ENCODE data around the gene ZMIZ2. TPM values are rescaled to one million over a fixed set of nuclear protein-coding genes. Genes with fewer than 3 reads are reported as not detected.
A peak's percentile ranks its signal among the peaks of the same experiment; 100 is the strongest.
"Not testable (repeated sequence)": the region's sequence is repeated elsewhere in the genome, so short reads cannot be mapped to it uniquely, and the experiment has no call there.

The ZMIZ2 gene, protein sequence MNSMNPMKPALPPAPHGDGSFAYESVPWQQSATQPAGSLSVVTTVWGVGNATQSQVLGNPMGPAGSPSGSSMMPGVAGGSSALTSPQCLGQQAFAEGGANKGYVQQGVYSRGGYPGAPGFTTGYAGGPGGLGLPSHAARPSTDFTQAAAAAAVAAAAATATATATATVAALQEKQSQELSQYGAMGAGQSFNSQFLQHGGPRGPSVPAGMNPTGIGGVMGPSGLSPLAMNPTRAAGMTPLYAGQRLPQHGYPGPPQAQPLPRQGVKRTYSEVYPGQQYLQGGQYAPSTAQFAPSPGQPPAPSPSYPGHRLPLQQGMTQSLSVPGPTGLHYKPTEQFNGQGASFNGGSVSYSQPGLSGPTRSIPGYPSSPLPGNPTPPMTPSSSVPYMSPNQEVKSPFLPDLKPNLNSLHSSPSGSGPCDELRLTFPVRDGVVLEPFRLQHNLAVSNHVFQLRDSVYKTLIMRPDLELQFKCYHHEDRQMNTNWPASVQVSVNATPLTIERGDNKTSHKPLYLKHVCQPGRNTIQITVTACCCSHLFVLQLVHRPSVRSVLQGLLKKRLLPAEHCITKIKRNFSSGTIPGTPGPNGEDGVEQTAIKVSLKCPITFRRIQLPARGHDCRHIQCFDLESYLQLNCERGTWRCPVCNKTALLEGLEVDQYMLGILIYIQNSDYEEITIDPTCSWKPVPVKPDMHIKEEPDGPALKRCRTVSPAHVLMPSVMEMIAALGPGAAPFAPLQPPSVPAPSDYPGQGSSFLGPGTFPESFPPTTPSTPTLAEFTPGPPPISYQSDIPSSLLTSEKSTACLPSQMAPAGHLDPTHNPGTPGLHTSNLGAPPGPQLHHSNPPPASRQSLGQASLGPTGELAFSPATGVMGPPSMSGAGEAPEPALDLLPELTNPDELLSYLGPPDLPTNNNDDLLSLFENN
- total RNA-seq: 93.9 and 99.5 TPM in 2 replicates
- long read RNA-seq, partial matches to known transcripts: 0 of 6 reads
- long read RNA-seq, other reads (novel, unspliced or antisense): 6 of 6 reads

DNA sequence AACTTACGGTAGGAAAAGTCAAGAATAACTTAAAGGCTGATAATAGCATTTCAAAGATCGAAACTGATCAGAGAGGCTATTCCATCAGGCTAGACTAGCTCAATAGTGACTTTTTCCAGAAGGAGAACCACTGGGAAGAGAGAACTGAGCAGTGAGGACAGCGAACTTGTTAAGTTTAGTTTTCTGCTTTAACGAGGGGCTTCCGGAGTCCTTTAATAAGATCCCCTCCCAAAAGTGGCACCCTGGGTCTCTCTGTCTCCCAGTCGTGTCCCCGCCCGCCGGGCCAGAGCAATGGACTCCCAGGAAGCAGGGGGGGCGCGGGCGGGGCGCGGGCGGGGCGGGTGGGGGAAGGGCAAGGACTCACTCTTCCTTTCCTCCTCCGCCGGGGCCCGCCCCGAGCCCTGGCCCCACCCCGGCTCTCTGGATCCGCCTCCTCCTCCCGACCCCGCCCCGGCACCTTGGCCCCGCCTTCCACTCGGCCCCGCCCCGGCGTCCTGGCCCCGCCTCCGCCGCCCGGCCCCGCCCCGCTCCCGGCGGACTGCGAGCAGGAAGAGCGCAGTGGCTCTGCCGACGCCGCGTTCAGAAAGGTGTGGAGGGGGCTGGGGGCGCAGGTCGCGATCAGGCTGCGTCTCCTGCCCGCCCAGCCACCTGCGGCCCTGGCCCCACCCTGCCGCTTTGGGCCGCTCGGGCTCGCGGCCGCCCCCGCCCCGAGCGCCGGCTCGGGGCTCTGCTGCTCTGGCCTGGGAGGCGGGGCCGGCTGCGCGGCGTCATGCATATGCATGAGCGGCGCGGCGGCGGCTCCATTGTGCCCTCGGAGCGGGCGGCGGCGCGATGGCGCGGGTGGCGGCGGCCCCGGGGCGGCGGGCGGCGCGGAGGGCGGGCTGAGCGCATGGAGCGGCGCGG, at the start of gene ZMIZ2:
ZMIZ2 (plus strand) TSS at position 803 of the 903 bp plus-strand sequence. CDS start 7,403 bp downstream, outside the sequence.
- H3K4me1 Mint-ChIP-seq: peaks cover 45% of the 10 kb centered on the region
- peak within 1 kb of the TSS; percentile 78 for H3K27ac Mint-ChIP-seq (ENCODE audit: unreplicated experiment)
- H3K27me3 Mint-ChIP-seq (ENCODE audit: low read depth): no peaks in the 10 kb centered on the region
- peaks cover 5% of the 10 kb centered on the region for H3K36me3 Mint-ChIP-seq (ENCODE audit: low read depth)
- peak; percentile 94 for DNase-seq (ENCODE audit: low read depth, low spot score)
- TF ChIP-seq, protein P1, sequence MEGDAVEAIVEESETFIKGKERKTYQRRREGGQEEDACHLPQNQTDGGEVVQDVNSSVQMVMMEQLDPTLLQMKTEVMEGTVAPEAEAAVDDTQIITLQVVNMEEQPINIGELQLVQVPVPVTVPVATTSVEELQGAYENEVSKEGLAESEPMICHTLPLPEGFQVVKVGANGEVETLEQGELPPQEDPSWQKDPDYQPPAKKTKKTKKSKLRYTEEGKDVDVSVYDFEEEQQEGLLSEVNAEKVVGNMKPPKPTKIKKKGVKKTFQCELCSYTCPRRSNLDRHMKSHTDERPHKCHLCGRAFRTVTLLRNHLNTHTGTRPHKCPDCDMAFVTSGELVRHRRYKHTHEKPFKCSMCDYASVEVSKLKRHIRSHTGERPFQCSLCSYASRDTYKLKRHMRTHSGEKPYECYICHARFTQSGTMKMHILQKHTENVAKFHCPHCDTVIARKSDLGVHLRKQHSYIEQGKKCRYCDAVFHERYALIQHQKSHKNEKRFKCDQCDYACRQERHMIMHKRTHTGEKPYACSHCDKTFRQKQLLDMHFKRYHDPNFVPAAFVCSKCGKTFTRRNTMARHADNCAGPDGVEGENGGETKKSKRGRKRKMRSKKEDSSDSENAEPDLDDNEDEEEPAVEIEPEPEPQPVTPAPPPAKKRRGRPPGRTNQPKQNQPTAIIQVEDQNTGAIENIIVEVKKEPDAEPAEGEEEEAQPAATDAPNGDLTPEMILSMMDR (conservative IDR thresholded peaks at IDR 0.05): no peak
- H3K4me3 Mint-ChIP-seq: peak within 1 kb of the TSS; percentile 87
- no peaks in the 10 kb centered on the region for H3K9me3 Mint-ChIP-seq

DNA sequence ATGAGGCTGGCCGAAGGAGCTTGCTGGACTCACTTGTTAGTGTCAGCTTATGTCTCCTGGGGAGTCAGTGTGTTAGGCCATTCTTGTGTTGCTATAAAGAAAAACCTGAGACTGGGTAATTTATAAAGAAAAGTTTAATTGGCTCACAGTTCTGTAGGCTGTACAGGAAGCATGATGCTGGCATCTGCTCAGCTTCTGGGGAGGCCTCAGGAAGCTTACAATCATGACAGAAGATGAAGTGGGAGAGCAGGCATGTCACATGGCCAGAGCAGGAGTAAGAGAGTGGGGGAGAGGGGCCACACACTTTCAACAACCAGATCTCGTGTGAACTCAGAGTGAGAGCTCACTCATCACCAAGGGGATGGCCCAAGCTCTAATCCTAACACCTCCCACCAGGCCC, 49.0 kb upstream of the ZMIZ2 start:
- not testable (repeated sequence) for H3K27me3 Mint-ChIP-seq (ENCODE audit: low read depth); H3K27ac Mint-ChIP-seq (ENCODE audit: unreplicated experiment); DNase-seq (ENCODE audit: low read depth, low spot score); H3K9me3 Mint-ChIP-seq; H3K4me1 Mint-ChIP-seq; H3K4me3 Mint-ChIP-seq
- H3K36me3 Mint-ChIP-seq (ENCODE audit: low read depth): peaks cover 31% of the 10 kb centered on the region

DNA sequence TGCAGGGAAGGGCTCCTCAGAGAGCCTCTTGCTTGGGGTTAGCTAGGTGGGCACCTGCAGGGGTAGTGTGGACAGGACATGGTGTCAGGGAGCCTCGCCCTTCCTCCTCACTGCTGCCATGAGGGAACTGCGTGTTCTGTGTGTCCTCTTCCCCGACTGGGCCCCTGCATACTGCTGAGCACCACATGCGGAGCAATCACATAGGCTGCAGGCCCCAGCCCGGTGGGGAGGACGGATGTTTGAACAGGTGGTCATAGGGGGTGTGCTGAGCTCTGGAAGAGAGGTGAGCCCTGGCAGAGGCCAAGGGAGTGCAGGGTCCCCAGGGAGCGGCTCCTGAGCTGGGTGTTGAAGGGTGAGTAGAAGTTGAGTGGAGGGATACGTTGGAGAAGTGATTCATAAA, 48.3 kb upstream of the ZMIZ2 start:
- no peak for DNase-seq (ENCODE audit: low read depth, low spot score)
- Mint-ChIP-seq H3K36me3 (ENCODE audit: low read depth) (peaks cover 33% of the 10 kb centered on the region), H3K4me3 (no peak overlapping the region), H3K27me3 (ENCODE audit: low read depth) (no peaks in the 10 kb centered on the region), H3K27ac (ENCODE audit: unreplicated experiment) (no peak overlapping the region), H3K4me1 (no peaks in the 10 kb centered on the region), H3K9me3 (no peaks in the 10 kb centered on the region)
- TF ChIP-seq, protein P1 (conservative IDR thresholded peaks at IDR 0.05): no peak

DNA sequence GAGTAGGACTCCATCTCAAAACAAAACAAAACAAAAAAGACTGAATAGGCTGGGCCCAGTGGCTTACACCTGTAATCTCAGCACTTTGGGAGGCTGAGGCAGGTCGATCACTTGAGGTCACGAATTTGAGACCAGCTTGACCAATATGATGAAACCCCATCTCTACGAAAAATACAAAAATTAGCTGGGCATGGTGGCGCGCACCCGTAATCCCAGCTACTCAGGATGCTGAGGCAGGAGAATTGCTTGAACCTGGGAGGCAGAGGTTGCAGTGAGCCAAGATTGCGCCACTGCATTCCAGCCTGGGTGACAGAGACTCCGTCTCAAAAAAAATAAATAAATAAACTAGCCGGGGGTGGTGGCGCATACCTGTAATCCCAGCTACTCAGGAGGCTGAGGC, 45.3 kb upstream of the ZMIZ2 start:
- H3K4me3 Mint-ChIP-seq; H3K9me3 Mint-ChIP-seq; H3K4me1 Mint-ChIP-seq; H3K27me3 Mint-ChIP-seq (ENCODE audit: low read depth); H3K27ac Mint-ChIP-seq (ENCODE audit: unreplicated experiment); DNase-seq (ENCODE audit: low read depth, low spot score): not testable (repeated sequence)
- H3K36me3 Mint-ChIP-seq (ENCODE audit: low read depth): peaks cover 25% of the 10 kb centered on the region

DNA sequence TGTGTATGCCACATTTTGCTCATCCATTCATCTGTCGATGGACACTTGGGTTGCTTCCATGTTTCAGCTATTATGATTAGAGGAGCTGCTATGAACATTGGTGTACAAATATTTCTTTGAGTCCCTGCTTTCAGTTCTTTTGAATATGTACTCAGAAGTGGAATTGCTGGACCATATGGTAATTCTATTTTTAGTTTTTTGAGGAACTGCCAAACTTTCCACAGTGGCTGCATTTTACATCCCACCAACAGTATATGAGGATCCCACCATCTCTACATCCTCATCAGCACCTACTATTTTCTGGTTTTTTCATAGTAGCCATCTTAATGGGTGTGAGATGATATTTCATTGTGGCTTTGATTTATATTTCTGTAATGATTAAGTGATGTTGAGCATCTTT, 44.7 kb upstream of the ZMIZ2 start:
- no peaks in the 10 kb centered on the region for H3K27me3 Mint-ChIP-seq (ENCODE audit: low read depth)
- DNase-seq (ENCODE audit: low read depth, low spot score): no peak
- H3K4me3 Mint-ChIP-seq: no peak overlapping the region
- H3K4me1 Mint-ChIP-seq: no peaks in the 10 kb centered on the region
- TF ChIP-seq, protein P1 (conservative IDR thresholded peaks at IDR 0.05): no peak
- H3K27ac Mint-ChIP-seq (ENCODE audit: unreplicated experiment): no peak overlapping the region
- H3K9me3 Mint-ChIP-seq: no peaks in the 10 kb centered on the region
- peaks cover 25% of the 10 kb centered on the region for H3K36me3 Mint-ChIP-seq (ENCODE audit: low read depth)

DNA sequence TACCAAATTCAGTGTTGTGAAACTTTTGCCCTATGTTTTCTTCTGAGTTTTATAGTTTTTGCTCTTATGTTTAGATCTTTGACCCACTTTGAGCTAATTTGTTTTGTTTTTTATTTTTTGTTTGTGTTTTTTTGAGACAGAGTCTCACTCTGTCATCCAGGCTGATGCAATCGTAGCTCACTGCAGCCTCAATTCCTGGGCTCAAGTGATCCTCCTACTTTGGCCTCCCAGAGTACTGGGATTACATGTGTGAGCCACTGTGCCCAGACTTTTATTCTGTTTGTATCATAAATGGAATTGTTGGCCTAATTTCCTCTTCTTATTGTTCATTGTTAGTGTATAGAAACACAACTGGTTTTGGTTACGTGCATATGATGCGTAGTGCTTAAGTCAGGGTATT, 43.2 kb upstream of the ZMIZ2 start:
- H3K36me3 Mint-ChIP-seq (ENCODE audit: low read depth): peaks cover 17% of the 10 kb centered on the region

More for the DNA sequence above, 43.2 kb upstream of the ZMIZ2 start:
- DNase-seq (ENCODE audit: low read depth, low spot score): no peak
- Mint-ChIP-seq H3K27ac (ENCODE audit: unreplicated experiment) (no peak overlapping the region), H3K27me3 (ENCODE audit: low read depth) (no peaks in the 10 kb centered on the region), H3K4me1 (peaks cover 5% of the 10 kb centered on the region), H3K9me3 (no peaks in the 10 kb centered on the region), H3K4me3 (no peak overlapping the region)
- TF ChIP-seq, protein P1 (conservative IDR thresholded peaks at IDR 0.05): no peak
